HepG2 (cell line): ENCODE data around the gene SLC39A1. TPM values are rescaled to one million over a fixed set of nuclear protein-coding genes. Genes with fewer than 3 reads are reported as not detected.
A peak's percentile ranks its signal among the peaks of the same experiment; 100 is the strongest.

Source experiments
- CCAR2 ChIP-seq: fragments of 200-400 bp; formaldehyde crosslinking; optimal IDR thresholded peaks from 2 replicates; pipeline ENCODE3; 2018; ENCODE audit warnings: low read depth, mild to moderate bottlenecking, low read length, moderate library complexity
- FOXM1 ChIP-seq: sonication (generic); formaldehyde crosslinking; IDR thresholded peaks from 2 replicates; pipeline ENCODE4 v1.5.0; 2020; ENCODE audit warnings: missing genetic modification reagents
- GLI4 ChIP-seq: sonication (generic); formaldehyde crosslinking; IDR thresholded peaks from 2 replicates; pipeline ENCODE4 v1.5.1; 2020; ENCODE audit warnings: missing genetic modification reagents, mild to moderate bottlenecking, moderate library complexity, borderline replicate concordance
- HES4 ChIP-seq: sonication (generic); formaldehyde crosslinking; IDR thresholded peaks from 2 replicates; pipeline ENCODE4 v1.9.0; 2021; ENCODE audit warnings: mild to moderate bottlenecking, missing genetic modification reagents, borderline replicate concordance
- HMGA1 ChIP-seq: sonication (generic); formaldehyde crosslinking; conservative IDR thresholded peaks from 2 replicates; pipeline ENCODE4 v1.4.0; 2020; ENCODE audit warnings: missing genetic modification reagents
- HNF4A ChIP-seq: sonication (generic); formaldehyde crosslinking; IDR thresholded peaks from 2 replicates; pipeline ENCODE4 v1.4.0; 2020; ENCODE audit warnings: missing genetic modification reagents
- HNRNPLL ChIP-seq: fragments of 200-400 bp; formaldehyde crosslinking; IDR thresholded peaks from 2 replicates; pipeline ENCODE4 v1.6.1; 2017; ENCODE audit warnings: mild to moderate bottlenecking, low read depth, low read length; ENCODE audit not compliant: poor library complexity, severe bottlenecking
- KLF15 ChIP-seq: sonication (generic); formaldehyde crosslinking; IDR thresholded peaks from 2 replicates; pipeline ENCODE4 v1.8.1; 2023; ENCODE audit warnings: borderline replicate concordance, mild to moderate bottlenecking, inconsistent platforms, missing genetic modification reagents, mixed read lengths
- NFE2L2 ChIP-seq: fragments of 150-350 bp; IDR thresholded peaks from 2 replicates; pipeline ENCODE4 v1.6.1; 2014; ENCODE audit warnings: low read length
- NR0B2 ChIP-seq: sonication (generic); formaldehyde crosslinking; IDR thresholded peaks from 2 replicates; pipeline ENCODE4 v1.4.0; 2020; ENCODE audit warnings: mild to moderate bottlenecking, missing genetic modification reagents
- SNAI1 ChIP-seq: sonication (generic); formaldehyde crosslinking; IDR thresholded peaks from 2 replicates; pipeline ENCODE4 v1.5.0; 2020; ENCODE audit warnings: mild to moderate bottlenecking, missing genetic modification reagents, borderline replicate concordance
- TBX3 ChIP-seq: fragments of 450-650 bp; IDR thresholded peaks from 2 replicates; pipeline ENCODE4 v1.6.1; 2017; ENCODE audit warnings: antibody characterized with exemption, mild to moderate bottlenecking, inconsistent platforms, borderline replicate concordance
- YY1 ChIP-seq: IDR thresholded peaks from 2 replicates; pipeline ENCODE4 v1.6.1; 2011; ENCODE audit warnings: low read length, low read depth, moderate library complexity, mild to moderate bottlenecking; ENCODE audit not compliant: insufficient read depth, insufficient replicate concordance
- ZBTB37 ChIP-seq: sonication (generic); formaldehyde crosslinking; IDR thresholded peaks from 2 replicates; pipeline ENCODE4 v1.4.0; 2020; ENCODE audit warnings: mild to moderate bottlenecking, missing genetic modification reagents
- ZNF10 ChIP-seq: sonication (generic); formaldehyde crosslinking; IDR thresholded peaks from 2 replicates; pipeline ENCODE4 v1.4.0; 2020; ENCODE audit warnings: mild to moderate bottlenecking, low read depth, missing genetic modification reagents, borderline replicate concordance
- ZNF143 ChIP-seq: sonication (generic); formaldehyde crosslinking; IDR thresholded peaks from 2 replicates; pipeline ENCODE4 v1.4.0; 2020; ENCODE audit warnings: missing genetic modification reagents
- ZNF383 ChIP-seq: sonication (generic); formaldehyde crosslinking; IDR thresholded peaks from 2 replicates; pipeline ENCODE4 v1.4.0; 2020; ENCODE audit warnings: missing genetic modification reagents, mild to moderate bottlenecking, borderline replicate concordance
- ZNF749 ChIP-seq: sonication (generic); formaldehyde crosslinking; IDR thresholded peaks from 2 replicates; pipeline ENCODE4 v1.8.0; 2022; ENCODE audit warnings: mild to moderate bottlenecking, missing genetic modification reagents, moderate library complexity, borderline replicate concordance
- polyA plus RNA-seq, 8 experiments: library from polyadenylated mRNA; depleted of rRNA in 3 of 8; stranded (reverse) in 7 of 8; unstranded in 1 of 8; fragments of >200 nt; fragmentation: Illumina TruSeq in 4 of 8; extraction: Trizol in 4 of 8; gene quantifications; 2 replicates each; pipeline versions ENCODE4 v1.2.1 to v1.2.3, GENCODE V29; 2011 to 2016; ENCODE audit warnings: low read depth in 4 of 8, missing spikeins in 1 of 8, mixed read lengths in 1 of 8; ENCODE audit not compliant: insufficient read depth in 1 of 8
- total RNA-seq, 5 experiments: library from RNA; depleted of rRNA; stranded (reverse); fragments of >200 nt; fragmentation: Illumina TruSeq; extraction: Trizol; gene quantifications; 2 replicates each; pipeline ENCODE4 v1.2.3, GENCODE V29; 2016; ENCODE audit warnings: low read depth in 1 of 5
- TF ChIP-seq, protein P1 (sequence below): sonication (generic); formaldehyde crosslinking; IDR thresholded peaks from 2 replicates; pipeline ENCODE4 v1.5.1; 2020; ENCODE audit warnings: mild to moderate bottlenecking, missing genetic modification reagents, moderate library complexity
- TF ChIP-seq, protein P2 (sequence below): sonication (generic); formaldehyde crosslinking; IDR thresholded peaks from 2 replicates; pipeline ENCODE4 v1.5.0; 2020; ENCODE audit warnings: missing genetic modification reagents

SLC39A1 gene
- total and polyA plus RNA-seq, 2 of the 13 experiments (the other 11 are each of a cell fraction or from before 2014, with no cell fraction given) = 71.2 to 78.4 TPM

DNA sequence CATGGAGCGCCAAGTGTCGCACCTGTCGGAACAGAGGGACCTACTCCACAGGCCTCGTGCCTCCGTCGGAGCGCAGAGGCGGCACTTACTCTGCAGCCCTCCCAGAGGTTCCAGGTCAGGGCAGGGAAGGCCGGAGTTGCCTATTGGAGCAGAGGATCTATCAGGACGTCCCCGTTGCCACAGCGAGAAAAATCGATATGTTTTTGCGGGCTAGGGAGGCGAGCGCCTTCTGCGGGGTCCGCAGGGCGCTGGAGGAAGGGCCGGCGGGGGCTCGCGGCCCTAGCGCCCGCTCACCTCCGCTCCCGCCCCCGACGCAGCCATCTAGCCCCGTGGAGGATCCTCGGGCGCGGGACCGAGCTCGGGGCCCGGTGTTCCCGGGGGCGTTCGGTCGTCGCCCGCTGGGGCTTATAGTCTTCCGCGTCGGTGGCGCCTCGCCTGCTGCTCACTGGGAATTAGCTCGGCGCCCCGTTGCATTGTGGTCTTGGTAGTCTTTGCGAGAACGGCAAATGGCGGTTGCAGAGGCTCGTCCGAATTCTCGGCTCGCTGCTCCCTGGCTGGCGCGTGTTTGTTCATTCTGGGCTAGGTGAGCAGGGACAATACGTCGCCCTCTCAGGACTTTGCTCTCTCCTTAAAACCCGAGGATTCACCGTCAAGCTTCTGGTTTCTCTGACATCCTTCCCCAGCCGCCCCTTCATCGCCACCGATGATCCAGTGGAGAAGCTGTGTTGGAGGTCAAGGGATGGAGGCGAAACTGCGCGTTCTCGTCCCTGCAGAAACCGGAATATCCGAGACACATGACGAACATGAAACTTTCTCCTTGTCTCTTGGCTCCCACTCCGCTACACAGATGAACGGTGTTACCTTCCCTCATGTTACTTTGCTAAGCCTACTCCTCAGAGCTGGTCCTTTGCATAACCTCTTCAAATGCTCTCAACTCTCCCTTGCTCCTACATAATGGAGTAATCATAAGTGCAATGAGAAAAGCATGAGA is 14.2 kb upstream of the SLC39A1 start, which contains the start of gene JTB (continued):
- TF ChIP-seq YY1 (peak; percentile 94), FOXM1 (CRISPR knock-in tag) (no peak), NR0B2 (CRISPR knock-in tag) (peak; percentile 83), ZNF383 (CRISPR knock-in tag) (no peak), CCAR2 (no peak), HNF4A (peak; percentile 10; the same call in 1 of the 2 replicates), ZNF749 (CRISPR knock-in tag) (peak; percentile 1; the same call in 1 of the 2 replicates), HMGA1 (CRISPR knock-in tag) (0 out of 2 replicates have a peak, but pooled peaks have one; percentile 91), KLF15 (no peak), SNAI1 (CRISPR knock-in tag) (no peak), ZBTB37 (CRISPR knock-in tag) (no peak), HES4 (peak; percentile 37), HNRNPLL (peak; percentile 76), ZNF10 (CRISPR knock-in tag) (no peak), NFE2L2 (no peak), GLI4 (CRISPR knock-in tag) (peak; percentile 86; the same call in 1 of the 2 replicates), TBX3 (peak; percentile 27; the same call in 1 of the 2 replicates), ZNF143 (peak; percentile 95)
- TF ChIP-seq, protein P1, sequence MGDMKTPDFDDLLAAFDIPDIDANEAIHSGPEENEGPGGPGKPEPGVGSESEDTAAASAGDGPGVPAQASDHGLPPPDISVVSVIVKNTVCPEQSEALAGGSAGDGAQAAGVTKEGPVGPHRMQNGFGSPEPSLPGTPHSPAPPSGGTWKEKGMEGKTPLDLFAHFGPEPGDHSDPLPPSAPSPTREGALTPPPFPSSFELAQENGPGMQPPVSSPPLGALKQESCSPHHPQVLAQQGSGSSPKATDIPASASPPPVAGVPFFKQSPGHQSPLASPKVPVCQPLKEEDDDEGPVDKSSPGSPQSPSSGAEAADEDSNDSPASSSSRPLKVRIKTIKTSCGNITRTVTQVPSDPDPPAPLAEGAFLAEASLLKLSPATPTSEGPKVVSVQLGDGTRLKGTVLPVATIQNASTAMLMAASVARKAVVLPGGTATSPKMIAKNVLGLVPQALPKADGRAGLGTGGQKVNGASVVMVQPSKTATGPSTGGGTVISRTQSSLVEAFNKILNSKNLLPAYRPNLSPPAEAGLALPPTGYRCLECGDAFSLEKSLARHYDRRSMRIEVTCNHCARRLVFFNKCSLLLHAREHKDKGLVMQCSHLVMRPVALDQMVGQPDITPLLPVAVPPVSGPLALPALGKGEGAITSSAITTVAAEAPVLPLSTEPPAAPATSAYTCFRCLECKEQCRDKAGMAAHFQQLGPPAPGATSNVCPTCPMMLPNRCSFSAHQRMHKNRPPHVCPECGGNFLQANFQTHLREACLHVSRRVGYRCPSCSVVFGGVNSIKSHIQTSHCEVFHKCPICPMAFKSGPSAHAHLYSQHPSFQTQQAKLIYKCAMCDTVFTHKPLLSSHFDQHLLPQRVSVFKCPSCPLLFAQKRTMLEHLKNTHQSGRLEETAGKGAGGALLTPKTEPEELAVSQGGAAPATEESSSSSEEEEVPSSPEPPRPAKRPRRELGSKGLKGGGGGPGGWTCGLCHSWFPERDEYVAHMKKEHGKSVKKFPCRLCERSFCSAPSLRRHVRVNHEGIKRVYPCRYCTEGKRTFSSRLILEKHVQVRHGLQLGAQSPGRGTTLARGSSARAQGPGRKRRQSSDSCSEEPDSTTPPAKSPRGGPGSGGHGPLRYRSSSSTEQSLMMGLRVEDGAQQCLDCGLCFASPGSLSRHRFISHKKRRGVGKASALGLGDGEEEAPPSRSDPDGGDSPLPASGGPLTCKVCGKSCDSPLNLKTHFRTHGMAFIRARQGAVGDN (CRISPR knock-in tag) = peak; percentile 99
- TF ChIP-seq, protein P2, sequence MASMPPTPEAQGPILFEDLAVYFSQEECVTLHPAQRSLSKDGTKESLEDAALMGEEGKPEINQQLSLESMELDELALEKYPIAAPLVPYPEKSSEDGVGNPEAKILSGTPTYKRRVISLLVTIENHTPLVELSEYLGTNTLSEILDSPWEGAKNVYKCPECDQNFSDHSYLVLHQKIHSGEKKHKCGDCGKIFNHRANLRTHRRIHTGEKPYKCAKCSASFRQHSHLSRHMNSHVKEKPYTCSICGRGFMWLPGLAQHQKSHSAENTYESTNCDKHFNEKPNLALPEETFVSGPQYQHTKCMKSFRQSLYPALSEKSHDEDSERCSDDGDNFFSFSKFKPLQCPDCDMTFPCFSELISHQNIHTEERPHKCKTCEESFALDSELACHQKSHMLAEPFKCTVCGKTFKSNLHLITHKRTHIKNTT (CRISPR knock-in tag) = no peak
